ENCODE measurements around the gene BCCIP. TPM values are rescaled to one million over a fixed set of nuclear protein-coding genes. Genes with fewer than 3 reads are reported as not detected.

The BCCIP gene
- total and polyA plus RNA-seq, 2 donors (not counting 1 experiment from before 2014, with no cell fraction given), result 10.5 to 40.7 TPM

DNA sequence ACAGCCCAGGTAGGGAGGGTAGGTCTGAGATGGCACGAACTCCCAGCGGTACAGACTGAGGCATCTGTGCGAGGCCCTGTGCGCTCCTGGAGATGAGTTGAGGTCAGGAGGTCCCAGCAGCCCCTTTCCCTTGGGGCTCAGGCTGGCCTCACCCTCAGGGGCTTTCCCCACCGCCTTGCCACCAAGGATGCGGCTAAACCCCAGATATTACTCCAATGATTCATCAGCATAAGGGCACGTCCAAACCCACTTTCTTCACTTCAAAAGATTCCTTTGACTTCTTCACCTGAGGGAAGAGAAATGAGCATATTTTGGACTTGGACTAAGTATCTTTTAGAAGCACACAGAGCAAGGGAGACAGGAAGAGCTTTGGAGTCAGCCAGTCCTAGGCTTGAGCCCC lies 20.6 kb upstream of the BCCIP start:
- peaks cover 4 to 47% of the 10 kb centered on the region in 2 experiments for H3K36me3 ChIP-seq (replicated peaks in 1 of 2; ENCODE audit: control extremely low read depth in 1 of 2, control insufficient read depth in 1 of 2, extremely low read depth in 1 of 2, insufficient read depth in 2 of 2, low read length in 1 of 2)
- no peak overlapping the region for H3K4me2 ChIP-seq (replicated peaks; ENCODE audit: low read depth, low read length, poor library complexity, severe bottlenecking)
- H3K27ac ChIP-seq (ENCODE audit: low read length in 2 of 2), result no peak overlapping the region
- no peaks in the 10 kb centered on the region for H3K4me1 Mint-ChIP-seq
- no peaks in the 10 kb centered on the region for H3K4me1 ChIP-seq (ENCODE audit: control insufficient read depth in 2 of 2, insufficient read depth in 2 of 2, low read length in 2 of 2)
- CTCF ChIA-PET, result no interaction called here
- H3K9ac ChIP-seq (ENCODE audit: low read length), result no peak overlapping the region
- no peaks in the 10 kb centered on the region for H3K27me3 ChIP-seq (replicated peaks in 1 of 4; ENCODE audit: control extremely low read depth in 1 of 4, control insufficient read depth in 3 of 4, insufficient read depth in 4 of 4, low read length in 3 of 4)
- 90% methylated on average over 4 of the region's 7 CpGs for WGBS (ENCODE audit: insufficient coverage)
- no peak overlapping the region for H3K4me3 Mint-ChIP-seq
- intact Hi-C loops (cut with micrococcal nuclease), result no loop called here
- no peak overlapping the region for H3K27ac Mint-ChIP-seq
- DNase-seq, result no peak
- ATAC-seq (ENCODE audit: low read depth), result no peak
- POLR2A ChIA-PET, result no interaction called here
- H3K27me3 Mint-ChIP-seq, result no peaks in the 10 kb centered on the region
- no peak for TF ChIP-seq EZH2 (IDR thresholded peaks at IDR 0.05; ENCODE audit: borderline replicate concordance, insufficient read depth, low read depth, low read length, poor library complexity, severe bottlenecking)
- TF ChIP-seq, protein P1, sequence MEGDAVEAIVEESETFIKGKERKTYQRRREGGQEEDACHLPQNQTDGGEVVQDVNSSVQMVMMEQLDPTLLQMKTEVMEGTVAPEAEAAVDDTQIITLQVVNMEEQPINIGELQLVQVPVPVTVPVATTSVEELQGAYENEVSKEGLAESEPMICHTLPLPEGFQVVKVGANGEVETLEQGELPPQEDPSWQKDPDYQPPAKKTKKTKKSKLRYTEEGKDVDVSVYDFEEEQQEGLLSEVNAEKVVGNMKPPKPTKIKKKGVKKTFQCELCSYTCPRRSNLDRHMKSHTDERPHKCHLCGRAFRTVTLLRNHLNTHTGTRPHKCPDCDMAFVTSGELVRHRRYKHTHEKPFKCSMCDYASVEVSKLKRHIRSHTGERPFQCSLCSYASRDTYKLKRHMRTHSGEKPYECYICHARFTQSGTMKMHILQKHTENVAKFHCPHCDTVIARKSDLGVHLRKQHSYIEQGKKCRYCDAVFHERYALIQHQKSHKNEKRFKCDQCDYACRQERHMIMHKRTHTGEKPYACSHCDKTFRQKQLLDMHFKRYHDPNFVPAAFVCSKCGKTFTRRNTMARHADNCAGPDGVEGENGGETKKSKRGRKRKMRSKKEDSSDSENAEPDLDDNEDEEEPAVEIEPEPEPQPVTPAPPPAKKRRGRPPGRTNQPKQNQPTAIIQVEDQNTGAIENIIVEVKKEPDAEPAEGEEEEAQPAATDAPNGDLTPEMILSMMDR (IDR thresholded peaks at IDR 0.05), result no peak
- H3K9me3 Mint-ChIP-seq (ENCODE audit: insufficient read depth), result no peaks in the 10 kb centered on the region
- no peak overlapping the region for H3K4me3 ChIP-seq (ENCODE audit: control extremely low read depth in 1 of 5, extremely low read depth in 1 of 5, insufficient read depth in 1 of 5, low read depth in 2 of 5, low read length in 4 of 5)
- no peak overlapping the region for H2AFZ ChIP-seq (ENCODE audit: insufficient read depth, low read depth, low read length, poor library complexity, severe bottlenecking)
- no peaks in the 10 kb centered on the region for H3K79me2 ChIP-seq (ENCODE audit: control insufficient read depth, insufficient read depth, low read length)
- H4K20me1 ChIP-seq (ENCODE audit: control insufficient read depth, insufficient read depth, low read length, poor library complexity, severe bottlenecking), result no peaks in the 10 kb centered on the region
- H3K9me3 ChIP-seq (ENCODE audit: control extremely low read depth in 1 of 3, control insufficient read depth in 2 of 3, insufficient read depth in 1 of 3, low read length in 2 of 3), result no peaks in the 10 kb centered on the region

DNA sequence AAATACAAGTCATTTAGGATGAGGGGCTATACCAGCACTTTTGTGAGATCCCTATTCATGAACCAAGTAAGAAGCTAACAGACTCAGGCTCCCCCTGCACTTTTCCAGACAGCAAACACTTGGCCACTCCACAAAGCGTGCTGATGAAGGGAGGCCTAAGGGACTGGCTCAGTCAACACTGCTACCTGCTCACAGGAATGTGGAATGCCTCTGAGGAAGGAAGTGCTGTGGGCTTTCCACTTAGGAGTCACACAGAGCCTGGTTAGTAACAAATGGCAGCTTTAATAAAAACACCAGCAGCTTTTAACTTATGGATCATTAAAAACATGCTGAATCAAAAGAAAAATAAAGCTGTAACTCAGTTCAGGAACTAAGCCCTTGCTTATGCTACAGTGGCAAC lies 15.3 kb upstream of the BCCIP start:
- ChIA-PET CTCF (no interaction called here), POLR2A (no interaction called here)
- WGBS (ENCODE audit: insufficient coverage), result no CpG with 5 or more reads among the region's 1 CpG
- Histone ChIP-seq H3K4me2 (replicated peaks; ENCODE audit: low read depth, low read length, poor library complexity, severe bottlenecking) (no peak overlapping the region), H3K9me3 (ENCODE audit: control extremely low read depth in 1 of 3, control insufficient read depth in 2 of 3, insufficient read depth in 1 of 3, low read length in 2 of 3) (no peaks in the 10 kb centered on the region), H3K79me2 (ENCODE audit: control insufficient read depth, insufficient read depth, low read length) (no peaks in the 10 kb centered on the region), H3K27me3 (replicated peaks in 1 of 4; ENCODE audit: control extremely low read depth in 1 of 4, control insufficient read depth in 3 of 4, insufficient read depth in 4 of 4, low read length in 3 of 4) (no peaks in the 10 kb centered on the region), H2AFZ (ENCODE audit: insufficient read depth, low read depth, low read length, poor library complexity, severe bottlenecking) (no peak overlapping the region), H3K4me1 (ENCODE audit: control insufficient read depth in 2 of 2, insufficient read depth in 2 of 2, low read length in 2 of 2) (no peaks in the 10 kb centered on the region), H3K4me3 (ENCODE audit: control extremely low read depth in 1 of 5, extremely low read depth in 1 of 5, insufficient read depth in 1 of 5, low read depth in 2 of 5, low read length in 4 of 5) (no peak overlapping the region), H3K27ac (ENCODE audit: low read length in 2 of 2) (no peak overlapping the region), H3K36me3 (replicated peaks in 1 of 2; ENCODE audit: control extremely low read depth in 1 of 2, control insufficient read depth in 1 of 2, extremely low read depth in 1 of 2, insufficient read depth in 2 of 2, low read length in 1 of 2) (peaks cover 12 to 48% of the 10 kb centered on the region in 2 experiments), H4K20me1 (ENCODE audit: control insufficient read depth, insufficient read depth, low read length, poor library complexity, severe bottlenecking) (no peaks in the 10 kb centered on the region), H3K9ac (ENCODE audit: low read length) (no peak overlapping the region)
- H3K4me1 Mint-ChIP-seq, result no peaks in the 10 kb centered on the region
- TF ChIP-seq, protein P1 (IDR thresholded peaks at IDR 0.05), result no peak
- TF ChIP-seq EZH2 (IDR thresholded peaks at IDR 0.05; ENCODE audit: borderline replicate concordance, insufficient read depth, low read depth, low read length, poor library complexity, severe bottlenecking), result no peak
- no peak overlapping the region for H3K27ac Mint-ChIP-seq
- no peak overlapping the region for H3K4me3 Mint-ChIP-seq
- intact Hi-C loops (cut with micrococcal nuclease), result no loop called here
- ATAC-seq (ENCODE audit: low read depth) (no peak), DNase-seq (no peak)
- no peaks in the 10 kb centered on the region for H3K9me3 Mint-ChIP-seq (ENCODE audit: insufficient read depth)
- no peaks in the 10 kb centered on the region for H3K27me3 Mint-ChIP-seq

Measured in B cell (primary cell).